ENCODE measurements around the gene ADGRF3.

DNA sequence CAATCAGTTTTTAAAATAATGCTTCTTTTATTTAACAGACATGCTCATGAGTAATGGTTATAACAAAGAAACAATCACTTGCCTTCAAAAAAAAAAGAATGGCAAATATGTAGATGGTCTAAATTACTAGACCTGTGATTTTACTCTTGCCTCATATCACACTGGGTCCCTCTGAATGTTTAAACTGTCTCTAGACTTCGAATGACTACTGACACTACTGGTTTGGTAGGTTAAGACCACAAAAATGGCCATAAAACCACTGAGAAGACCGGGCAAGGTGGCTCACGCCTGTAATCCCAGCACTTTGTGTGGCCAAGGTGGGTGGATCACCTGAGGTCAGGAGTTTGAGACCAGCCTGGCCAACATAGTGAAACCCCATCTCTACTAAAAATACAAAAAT, 5.8 kb downstream of the ADGRF3 start:
- TF ChIP-seq POLR2A (IDR thresholded peaks at IDR 0.05) (no peak), POLR2AphosphoS5 (IDR thresholded peaks at IDR 0.05) (no peak)
- TF ChIP-seq, protein P1, sequence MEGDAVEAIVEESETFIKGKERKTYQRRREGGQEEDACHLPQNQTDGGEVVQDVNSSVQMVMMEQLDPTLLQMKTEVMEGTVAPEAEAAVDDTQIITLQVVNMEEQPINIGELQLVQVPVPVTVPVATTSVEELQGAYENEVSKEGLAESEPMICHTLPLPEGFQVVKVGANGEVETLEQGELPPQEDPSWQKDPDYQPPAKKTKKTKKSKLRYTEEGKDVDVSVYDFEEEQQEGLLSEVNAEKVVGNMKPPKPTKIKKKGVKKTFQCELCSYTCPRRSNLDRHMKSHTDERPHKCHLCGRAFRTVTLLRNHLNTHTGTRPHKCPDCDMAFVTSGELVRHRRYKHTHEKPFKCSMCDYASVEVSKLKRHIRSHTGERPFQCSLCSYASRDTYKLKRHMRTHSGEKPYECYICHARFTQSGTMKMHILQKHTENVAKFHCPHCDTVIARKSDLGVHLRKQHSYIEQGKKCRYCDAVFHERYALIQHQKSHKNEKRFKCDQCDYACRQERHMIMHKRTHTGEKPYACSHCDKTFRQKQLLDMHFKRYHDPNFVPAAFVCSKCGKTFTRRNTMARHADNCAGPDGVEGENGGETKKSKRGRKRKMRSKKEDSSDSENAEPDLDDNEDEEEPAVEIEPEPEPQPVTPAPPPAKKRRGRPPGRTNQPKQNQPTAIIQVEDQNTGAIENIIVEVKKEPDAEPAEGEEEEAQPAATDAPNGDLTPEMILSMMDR (IDR thresholded peaks at IDR 0.05), result no peak
